ENCODE data around the gene ATF4.
"Not testable (repeated sequence)": the region's sequence is repeated elsewhere in the genome, so short reads cannot be mapped to it uniquely, and the experiment has no call there.

The ATF4 gene

DNA sequence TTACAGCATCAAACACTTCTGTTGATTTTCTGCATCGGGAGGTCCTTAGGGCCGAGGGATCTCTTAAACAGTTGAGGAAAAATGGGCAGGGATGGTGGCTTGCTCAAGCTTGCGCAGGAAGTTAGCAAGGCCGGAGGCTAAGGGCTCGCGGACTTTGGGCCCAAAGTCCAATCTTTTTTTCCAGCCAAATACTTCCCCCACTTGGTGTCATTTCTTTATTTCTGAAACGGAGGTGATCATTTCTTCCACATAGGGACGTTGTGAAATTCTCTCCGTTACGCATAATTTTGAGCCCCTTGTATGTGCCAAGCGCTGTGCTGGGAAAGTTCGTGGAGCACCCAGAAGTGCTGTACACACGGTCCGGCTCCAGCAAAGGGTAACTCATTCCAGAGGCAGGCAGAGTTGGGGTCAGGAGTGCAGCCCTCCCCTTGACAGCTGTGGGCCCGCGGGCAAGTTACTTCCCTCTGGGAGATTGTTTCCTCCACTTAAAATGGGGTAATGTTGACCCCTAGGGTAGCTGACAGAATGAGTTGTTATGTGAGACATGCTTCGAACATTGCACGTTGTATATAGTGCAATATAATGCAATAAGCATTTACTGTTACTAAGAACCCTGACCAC lies 17.5 kb upstream of the ATF4 start:
- Histone ChIP-seq H3K27me3 (ENCODE audit: control insufficient read depth, insufficient read depth, low read length) (no peaks in the 10 kb centered on the region), H3K4me3 (ENCODE audit: low read length) (peak overlapping the region; percentile 82), H3K9ac (ENCODE audit: low read length) (peak overlapping the region; percentile 81), H3K9me3 (ENCODE audit: control insufficient read depth, low read length) (no peaks in the 10 kb centered on the region), H3K4me1 (ENCODE audit: control insufficient read depth, insufficient read depth, low read length) (peaks cover 29% of the 10 kb centered on the region), H3K36me3 (ENCODE audit: control insufficient read depth, insufficient read depth, low read length) (no peaks in the 10 kb centered on the region)

DNA sequence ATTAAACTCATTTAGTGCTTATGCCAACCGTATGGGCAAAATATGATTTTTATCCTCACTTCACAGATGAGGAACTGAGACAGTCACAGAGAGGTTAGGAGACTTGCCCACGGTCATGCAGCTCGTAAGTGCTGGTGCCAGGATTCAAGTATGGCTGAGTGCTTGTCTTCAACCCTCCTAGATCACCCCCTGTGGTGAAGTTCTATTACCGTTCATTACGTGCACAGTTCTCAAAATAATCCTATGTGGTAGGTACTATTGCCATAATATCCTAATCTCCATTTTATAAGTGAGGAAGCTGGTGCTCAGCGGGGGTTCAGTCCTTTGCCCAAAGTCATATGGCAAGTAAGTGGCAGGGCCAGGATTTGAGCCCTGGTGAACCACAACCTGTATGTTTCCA lies 16.7 kb upstream of the ATF4 start:
- no peaks in the 10 kb centered on the region for H3K36me3 ChIP-seq (ENCODE audit: control insufficient read depth, insufficient read depth, low read length)
- H3K27me3 ChIP-seq (ENCODE audit: control insufficient read depth, insufficient read depth, low read length): no peaks in the 10 kb centered on the region
- H3K4me1 ChIP-seq (ENCODE audit: control insufficient read depth, insufficient read depth, low read length): peaks cover 29% of the 10 kb centered on the region
- H3K4me3 ChIP-seq (ENCODE audit: low read length): no peak overlapping the region
- H3K9me3 ChIP-seq (ENCODE audit: control insufficient read depth, low read length): no peaks in the 10 kb centered on the region
- H3K9ac ChIP-seq (ENCODE audit: low read length): peak overlapping the region; percentile 18

DNA sequence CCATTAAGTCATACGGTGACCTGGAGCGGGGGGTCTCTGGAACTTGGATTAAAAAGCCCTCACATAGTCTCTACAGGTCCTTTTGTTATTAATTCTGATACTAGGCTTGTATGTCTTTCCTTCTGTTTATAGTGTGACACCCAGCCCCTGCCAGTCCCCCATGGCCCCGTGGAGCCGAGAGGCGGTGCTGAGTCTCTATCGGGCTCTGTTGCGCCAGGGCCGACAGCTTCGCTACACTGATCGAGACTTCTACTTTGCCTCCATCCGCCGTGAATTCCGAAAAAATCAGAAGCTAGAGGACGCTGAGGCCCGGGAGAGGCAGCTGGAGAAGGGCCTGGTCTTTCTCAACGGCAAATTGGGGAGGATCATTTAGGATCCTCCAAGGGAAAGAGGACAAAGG lies 16.3 kb upstream of the ATF4 start:
- no peaks in the 10 kb centered on the region for H3K27me3 ChIP-seq (ENCODE audit: control insufficient read depth, insufficient read depth, low read length)
- H3K9ac ChIP-seq (ENCODE audit: low read length): peak overlapping the region; percentile 18
- H3K4me1 ChIP-seq (ENCODE audit: control insufficient read depth, insufficient read depth, low read length): peaks cover 29% of the 10 kb centered on the region
- H3K4me3 ChIP-seq (ENCODE audit: low read length): no peak overlapping the region
- no peaks in the 10 kb centered on the region for H3K36me3 ChIP-seq (ENCODE audit: control insufficient read depth, insufficient read depth, low read length)
- no peaks in the 10 kb centered on the region for H3K9me3 ChIP-seq (ENCODE audit: control insufficient read depth, low read length)

DNA sequence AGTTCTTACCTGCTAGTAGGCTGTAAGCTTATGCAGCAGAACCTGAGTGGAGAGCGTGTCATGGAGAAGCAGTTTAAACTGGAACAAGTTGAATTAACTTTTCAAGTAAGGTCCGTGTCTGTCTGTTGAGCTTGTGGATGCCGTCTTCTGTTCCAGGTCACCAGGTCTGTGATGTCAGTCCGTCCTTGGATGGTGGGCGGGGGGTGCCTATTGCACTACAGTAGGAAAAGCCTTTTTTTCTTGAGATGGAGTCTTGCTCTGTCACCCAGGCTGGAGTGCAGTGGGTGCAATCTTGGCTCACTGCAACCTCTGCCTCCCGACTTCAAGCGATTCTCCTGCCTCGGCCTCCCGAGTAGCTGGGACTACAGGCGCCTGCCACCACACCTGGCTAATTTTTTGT lies 13.3 kb upstream of the ATF4 start:
- H3K36me3 ChIP-seq (ENCODE audit: control insufficient read depth, insufficient read depth, low read length); H3K9me3 ChIP-seq (ENCODE audit: control insufficient read depth, low read length): not testable (repeated sequence)
- H3K4me1 ChIP-seq (ENCODE audit: control insufficient read depth, insufficient read depth, low read length): peaks cover 12% of the 10 kb centered on the region

DNA sequence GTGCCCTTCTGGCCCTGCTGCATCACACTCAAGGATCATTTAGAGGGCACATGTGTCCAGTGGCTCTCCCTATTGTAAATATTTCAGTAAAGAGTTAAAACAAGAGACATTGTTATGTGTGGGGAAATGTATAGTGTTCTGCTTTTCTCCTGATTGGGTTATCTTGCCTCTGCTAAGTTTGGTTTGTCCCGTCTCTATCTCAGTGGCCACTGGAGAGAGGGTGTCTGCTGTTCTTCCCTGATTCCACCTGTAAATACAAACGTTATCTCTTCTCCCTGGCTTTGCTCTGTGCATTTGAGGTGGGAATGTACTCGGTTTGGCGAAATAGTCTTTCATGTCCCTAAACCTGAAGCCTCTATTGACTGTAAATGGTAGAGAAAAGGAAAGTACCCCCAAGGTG lies 12.0 kb upstream of the ATF4 start:
- Histone ChIP-seq H3K36me3 (ENCODE audit: control insufficient read depth, insufficient read depth, low read length) (no peaks in the 10 kb centered on the region), H3K9me3 (ENCODE audit: control insufficient read depth, low read length) (no peaks in the 10 kb centered on the region), H3K27me3 (ENCODE audit: control insufficient read depth, insufficient read depth, low read length) (no peaks in the 10 kb centered on the region), H3K4me3 (ENCODE audit: low read length) (no peak overlapping the region), H3K9ac (ENCODE audit: low read length) (no peak overlapping the region), H3K4me1 (ENCODE audit: control insufficient read depth, insufficient read depth, low read length) (peaks cover 6% of the 10 kb centered on the region)

More for the DNA sequence above, 13.3 kb upstream of the ATF4 start:
- not testable (repeated sequence) for H3K4me3 ChIP-seq (ENCODE audit: low read length); H3K27me3 ChIP-seq (ENCODE audit: control insufficient read depth, insufficient read depth, low read length); H3K9ac ChIP-seq (ENCODE audit: low read length)

DNA sequence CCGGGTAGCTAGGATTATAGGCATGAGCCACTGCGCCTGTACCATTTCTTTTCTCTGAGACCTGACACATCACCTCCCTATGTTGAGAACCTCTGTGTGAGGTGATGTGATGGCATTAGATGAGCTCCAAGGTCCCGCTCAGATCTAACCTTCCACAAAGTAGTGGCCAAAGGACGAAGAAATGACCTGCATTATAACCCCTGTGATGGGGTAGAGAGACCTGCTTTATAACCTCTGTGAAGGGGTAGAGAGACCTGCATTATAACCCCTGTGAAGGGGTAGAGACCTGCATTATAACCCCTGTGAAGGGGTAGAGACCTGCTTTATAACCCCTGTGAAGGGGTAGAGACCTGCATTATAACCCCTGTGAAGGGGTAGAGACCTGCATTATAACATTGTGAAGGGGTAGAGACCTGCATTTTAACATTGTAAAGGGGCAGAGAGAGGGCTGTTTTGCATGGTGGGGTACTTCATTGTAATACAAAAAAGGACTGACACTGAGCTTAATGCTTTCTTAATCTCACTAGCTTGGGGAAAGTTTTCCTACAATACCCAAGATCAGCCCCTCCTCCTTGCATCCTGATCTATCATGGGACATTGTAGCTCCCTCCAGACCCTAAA lies 9.7 kb upstream of the ATF4 start:
- no peaks in the 10 kb centered on the region for H3K9me3 ChIP-seq (ENCODE audit: control insufficient read depth, low read length)
- H3K27me3 ChIP-seq (ENCODE audit: control insufficient read depth, insufficient read depth, low read length): no peaks in the 10 kb centered on the region
- H3K4me3 ChIP-seq (ENCODE audit: low read length): no peak overlapping the region
- H3K9ac ChIP-seq (ENCODE audit: low read length): no peak overlapping the region
- no peaks in the 10 kb centered on the region for H3K4me1 ChIP-seq (ENCODE audit: control insufficient read depth, insufficient read depth, low read length)
- H3K36me3 ChIP-seq (ENCODE audit: control insufficient read depth, insufficient read depth, low read length): peaks cover 6% of the 10 kb centered on the region

DNA sequence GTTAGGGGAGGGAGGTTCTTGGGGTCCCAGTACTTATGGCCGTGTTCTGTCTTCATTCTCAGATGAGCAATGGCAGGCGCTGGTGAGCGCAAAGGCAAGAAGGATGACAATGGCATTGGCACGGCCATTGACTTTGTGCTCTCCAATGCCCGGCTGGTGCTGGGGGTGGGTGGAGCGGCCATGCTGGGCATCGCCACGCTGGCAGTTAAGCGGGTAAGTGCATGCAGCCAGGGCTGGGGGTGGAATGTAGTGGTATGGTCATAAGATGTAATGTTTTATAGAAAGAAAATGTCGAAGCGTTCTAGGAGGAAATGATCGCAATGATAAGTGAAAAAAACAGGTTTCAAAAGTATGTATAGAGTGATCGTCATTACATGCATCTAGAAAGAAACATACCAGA lies 9.1 kb upstream of the ATF4 start:
- H3K9ac ChIP-seq (ENCODE audit: low read length): no peak overlapping the region
- H3K9me3 ChIP-seq (ENCODE audit: control insufficient read depth, low read length): no peaks in the 10 kb centered on the region
- no peak overlapping the region for H3K4me3 ChIP-seq (ENCODE audit: low read length)
- peaks cover 6% of the 10 kb centered on the region for H3K36me3 ChIP-seq (ENCODE audit: control insufficient read depth, insufficient read depth, low read length)
- H3K4me1 ChIP-seq (ENCODE audit: control insufficient read depth, insufficient read depth, low read length): no peaks in the 10 kb centered on the region
- no peaks in the 10 kb centered on the region for H3K27me3 ChIP-seq (ENCODE audit: control insufficient read depth, insufficient read depth, low read length)

DNA sequence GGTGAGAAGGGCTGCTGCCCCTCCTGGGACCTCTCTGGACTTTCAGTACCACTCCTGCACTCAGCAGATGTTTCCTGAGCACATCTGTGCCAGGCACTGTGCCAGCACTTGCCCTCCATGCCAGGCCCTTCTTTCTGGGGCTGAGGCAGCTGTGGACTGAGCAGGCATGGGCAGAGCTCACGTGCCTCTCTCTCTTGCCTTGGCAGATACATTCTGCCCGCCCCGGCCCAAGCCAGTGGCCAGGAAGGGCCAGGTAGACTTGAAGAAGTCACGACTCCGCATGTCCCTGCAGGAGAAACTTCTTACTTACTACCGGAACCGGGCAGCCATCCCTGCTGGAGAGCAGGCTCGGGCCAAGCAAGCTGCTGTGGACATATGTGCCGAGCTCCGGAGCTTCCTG lies 8.3 kb upstream of the ATF4 start:
- H3K9me3 ChIP-seq (ENCODE audit: control insufficient read depth, low read length): no peaks in the 10 kb centered on the region
- H3K4me1 ChIP-seq (ENCODE audit: control insufficient read depth, insufficient read depth, low read length): no peaks in the 10 kb centered on the region
- no peak overlapping the region for H3K4me3 ChIP-seq (ENCODE audit: low read length)
- no peak overlapping the region for H3K9ac ChIP-seq (ENCODE audit: low read length)
- peaks cover 6% of the 10 kb centered on the region for H3K36me3 ChIP-seq (ENCODE audit: control insufficient read depth, insufficient read depth, low read length)
- H3K27me3 ChIP-seq (ENCODE audit: control insufficient read depth, insufficient read depth, low read length): no peaks in the 10 kb centered on the region

DNA sequence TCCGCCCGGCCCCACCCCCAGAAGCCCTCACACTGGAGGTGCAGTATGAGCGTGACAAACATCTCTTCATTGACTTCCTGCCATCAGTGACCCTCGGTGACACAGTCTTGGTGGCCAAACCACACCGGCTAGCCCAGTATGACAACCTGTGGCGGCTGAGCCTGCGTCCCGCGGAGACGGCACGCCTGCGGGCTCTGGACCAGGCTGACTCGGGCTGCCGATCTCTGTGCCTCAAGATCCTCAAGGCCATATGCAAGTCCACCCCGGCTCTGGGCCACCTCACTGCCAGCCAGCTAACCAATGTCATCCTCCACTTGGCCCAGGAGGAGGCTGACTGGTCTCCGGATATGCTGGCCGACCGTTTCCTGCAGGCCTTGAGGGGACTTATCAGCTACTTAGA lies 6.6 kb upstream of the ATF4 start:
- Histone ChIP-seq H3K36me3 (ENCODE audit: control insufficient read depth, insufficient read depth, low read length) (peaks cover 6% of the 10 kb centered on the region), H3K4me1 (ENCODE audit: control insufficient read depth, insufficient read depth, low read length) (peaks cover 6% of the 10 kb centered on the region), H3K4me3 (ENCODE audit: low read length) (no peak overlapping the region), H3K9me3 (ENCODE audit: control insufficient read depth, low read length) (no peaks in the 10 kb centered on the region), H3K9ac (ENCODE audit: low read length) (no peak overlapping the region), H3K27me3 (ENCODE audit: control insufficient read depth, insufficient read depth, low read length) (no peaks in the 10 kb centered on the region)

DNA sequence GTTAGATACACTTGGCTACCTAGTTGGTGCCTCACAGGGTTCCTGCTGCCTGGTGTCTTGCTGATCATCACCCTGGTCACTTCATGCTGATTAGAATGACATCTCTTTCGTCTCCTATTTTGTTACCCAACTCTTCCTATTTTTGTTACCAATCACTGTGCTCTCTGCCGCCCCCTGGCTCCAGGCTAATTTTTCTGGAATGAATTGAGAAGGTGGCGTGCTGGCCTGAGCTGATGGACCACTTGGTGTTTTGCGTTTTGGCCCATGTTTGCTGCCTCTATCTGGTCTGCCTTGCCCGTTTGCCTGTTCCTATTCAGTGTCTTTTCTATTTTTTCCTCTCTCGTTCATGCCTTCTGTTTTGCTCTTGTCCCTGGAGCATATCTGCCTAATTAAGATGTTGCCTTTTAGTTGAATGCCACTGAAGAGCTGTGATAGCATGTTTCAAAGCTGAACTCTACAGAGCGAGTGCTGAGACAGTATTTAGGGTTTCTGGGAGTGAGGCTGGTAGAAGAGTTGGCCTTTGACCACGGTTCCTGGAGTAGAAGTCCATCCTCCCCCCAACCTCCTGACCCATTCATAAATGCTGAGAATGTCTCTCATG lies 5.9 kb upstream of the ATF4 start:
- Histone ChIP-seq H3K9ac (ENCODE audit: low read length) (no peak overlapping the region), H3K27me3 (ENCODE audit: control insufficient read depth, insufficient read depth, low read length) (no peaks in the 10 kb centered on the region), H3K4me3 (ENCODE audit: low read length) (no peak overlapping the region), H3K4me1 (ENCODE audit: control insufficient read depth, insufficient read depth, low read length) (peaks cover 12% of the 10 kb centered on the region), H3K9me3 (ENCODE audit: control insufficient read depth, low read length) (no peaks in the 10 kb centered on the region), H3K36me3 (ENCODE audit: control insufficient read depth, insufficient read depth, low read length) (peaks cover 6% of the 10 kb centered on the region)

DNA sequence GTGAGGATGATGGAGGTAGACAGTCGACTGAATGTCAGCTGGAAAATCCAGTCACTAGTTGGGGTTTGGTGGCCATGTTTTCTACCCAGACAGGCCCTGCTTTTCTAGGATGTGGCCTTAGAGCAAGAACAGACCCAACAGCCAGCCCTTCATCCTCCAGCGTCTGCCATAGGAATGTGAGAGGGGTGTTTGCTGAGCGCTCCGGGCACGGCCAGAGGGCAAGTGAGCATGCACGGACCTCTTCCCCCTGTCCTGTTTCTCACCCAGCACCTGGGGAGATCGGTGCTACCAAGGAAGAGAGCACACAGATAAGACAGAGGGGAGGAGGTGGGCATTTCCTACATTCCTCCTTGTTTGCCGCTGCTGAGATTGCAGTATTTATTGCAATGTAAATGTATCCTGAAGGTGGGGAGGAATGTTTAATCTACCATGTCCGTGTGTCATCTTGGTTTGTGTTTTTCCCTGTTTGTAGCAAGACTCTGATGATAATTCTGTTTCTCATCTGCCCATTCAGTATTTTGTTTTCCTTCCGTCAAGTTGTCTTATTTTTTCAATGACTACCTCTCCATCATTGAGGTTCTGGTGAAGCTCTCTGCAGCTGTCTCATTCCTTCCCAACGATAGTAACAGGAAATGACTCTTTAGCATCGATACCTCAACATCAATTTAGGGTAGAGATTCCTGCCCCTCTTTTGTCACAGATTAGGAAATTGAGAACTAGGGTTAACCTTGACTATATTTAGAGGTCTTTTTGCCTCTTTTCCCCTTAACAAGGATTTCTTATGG lies 4.9 kb upstream of the ATF4 start:
- H3K36me3 ChIP-seq (ENCODE audit: control insufficient read depth, insufficient read depth, low read length): peaks cover 6% of the 10 kb centered on the region

DNA sequence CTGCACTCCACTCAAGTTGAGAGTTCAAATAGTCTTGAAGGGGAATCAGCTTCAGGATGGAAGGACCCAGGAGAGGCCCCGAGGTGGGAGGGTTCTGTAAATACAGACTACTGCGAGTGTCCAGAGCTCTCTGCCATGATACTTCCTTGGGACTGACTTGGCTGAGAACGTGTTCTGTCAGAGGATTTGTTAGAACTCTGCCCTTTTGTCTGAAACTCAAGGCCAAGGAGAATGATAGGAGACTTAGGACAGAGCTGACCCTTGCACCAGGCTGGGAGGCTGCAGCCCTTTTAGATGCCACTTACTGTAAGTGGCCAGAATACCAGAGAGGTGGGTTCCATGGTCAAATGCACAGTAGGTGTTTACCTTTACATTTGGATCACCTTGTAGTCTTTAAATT lies 2.9 kb upstream of the ATF4 start:
- no peak overlapping the region for H3K4me3 ChIP-seq (ENCODE audit: low read length)
- H3K9me3 ChIP-seq (ENCODE audit: control insufficient read depth, low read length): no peaks in the 10 kb centered on the region
- H3K36me3 ChIP-seq (ENCODE audit: control insufficient read depth, insufficient read depth, low read length): peaks cover 17% of the 10 kb centered on the region
- H3K27me3 ChIP-seq (ENCODE audit: control insufficient read depth, insufficient read depth, low read length): no peaks in the 10 kb centered on the region
- H3K4me1 ChIP-seq (ENCODE audit: control insufficient read depth, insufficient read depth, low read length): peaks cover 17% of the 10 kb centered on the region
- H3K9ac ChIP-seq (ENCODE audit: low read length): no peak overlapping the region

More for the DNA sequence above, 4.9 kb upstream of the ATF4 start:
- Histone ChIP-seq H3K9me3 (ENCODE audit: control insufficient read depth, low read length) (no peaks in the 10 kb centered on the region), H3K9ac (ENCODE audit: low read length) (no peak overlapping the region), H3K4me3 (ENCODE audit: low read length) (no peak overlapping the region), H3K4me1 (ENCODE audit: control insufficient read depth, insufficient read depth, low read length) (peaks cover 12% of the 10 kb centered on the region), H3K27me3 (ENCODE audit: control insufficient read depth, insufficient read depth, low read length) (no peaks in the 10 kb centered on the region)

Measured in mucosa of stomach (tissue), 1 donor.